B cell (primary cell): ENCODE measurements around the gene MAP4K2. TPM values are rescaled to one million over a fixed set of nuclear protein-coding genes. Genes with fewer than 3 reads are reported as not detected.

Source experiments
- ATAC-seq: fragments of 200-7000 bp; cut with Tn5 transposase; one replicate; pipeline ENCODE4 v1.10.0; 2021; ENCODE audit warnings: low read depth, mild to moderate bottlenecking, moderate number of reproducible peaks, moderate library complexity
- CTCF ChIA-PET: fragments of 350-600 bp; sonication (Branson Sonifier 250); formaldehyde crosslinking; loops from one replicate; lab custom pipeline; 2021; ENCODE audit warnings: antibody characterized with exemption, inconsistent platforms; lab: Charles Lee
- POLR2A ChIA-PET: fragments of 350-600 bp; sonication (Branson Sonifier 250); formaldehyde crosslinking; loops from one replicate; lab custom pipeline; 2021; ENCODE audit warnings: antibody characterized with exemption; lab: Charles Lee
- DNase-seq: peaks from one replicate; pipeline ENCODE4 v3.0.0; 2013
- H2AFZ ChIP-seq: 2 replicates; pipeline ENCODE4 v1.6.1; 2012; ENCODE audit warnings: mild to moderate bottlenecking, low read depth, low read length; ENCODE audit not compliant: insufficient read depth, poor library complexity, severe bottlenecking
- H3K27ac ChIP-seq, 2 donors: 1 replicate in 1 of 2; 2 replicates in 1 of 2; pipeline ENCODE4 v1.5.1; 2012 to 2013; ENCODE audit warnings: low read length in 2 of 2, mild to moderate bottlenecking in 2 of 2, moderate library complexity in 1 of 2
- H3K27me3 ChIP-seq, 4 experiments: fragments of 200-600 bp in 1 of 4; sonication (generic) in 1 of 4; replicated peaks in 1 of 4; 1 replicate in 2 of 4; 2 replicates in 2 of 4; pipeline versions ENCODE4 v1.6.1 to v1.7.0; 2013 to 2016; ENCODE audit warnings: low read length in 3 of 4, mild to moderate bottlenecking in 2 of 4, mixed read lengths in 1 of 4, moderate library complexity in 1 of 4; ENCODE audit not compliant: insufficient read depth in 4 of 4, control insufficient read depth in 3 of 4; ENCODE audit errors: control extremely low read depth in 1 of 4
- H3K36me3 ChIP-seq, 2 experiments: replicated peaks in 1 of 2; 1 replicate in 1 of 2; 2 replicates in 1 of 2; pipeline versions ENCODE4 v1.6.1 to v1.7.1; 2013; ENCODE audit warnings: low read length in 1 of 2; ENCODE audit not compliant: insufficient read depth in 2 of 2, control insufficient read depth in 1 of 2; ENCODE audit errors: control extremely low read depth in 1 of 2, extremely low read depth in 1 of 2
- H3K4me1 ChIP-seq, 2 donors: fragments of 200-600 bp in 1 of 2; sonication (generic) in 1 of 2; 1 replicate in 1 of 2; 2 replicates in 1 of 2; pipeline versions ENCODE4 v1.5.1 to v1.6.1; 2013 to 2017; ENCODE audit warnings: low read length in 2 of 2; ENCODE audit not compliant: control insufficient read depth in 2 of 2, insufficient read depth in 2 of 2
- H3K4me2 ChIP-seq: replicated peaks from 2 replicates; pipeline ENCODE3; 2012; ENCODE audit warnings: mild to moderate bottlenecking, low read depth, low read length; ENCODE audit not compliant: poor library complexity, severe bottlenecking
- H3K4me3 ChIP-seq, 5 experiments: fragments of 200-600 bp in 1 of 5; sonication (generic) in 1 of 5; 1 replicate in 3 of 5; 2 replicates in 2 of 5; pipeline versions ENCODE4 v1.5.1 to v1.7.0; 2011 to 2016; ENCODE audit warnings: low read length in 4 of 5, mild to moderate bottlenecking in 4 of 5, low read depth in 2 of 5, control low read depth in 1 of 5, moderate library complexity in 1 of 5; ENCODE audit not compliant: insufficient read depth in 1 of 5; ENCODE audit errors: control extremely low read depth in 1 of 5, extremely low read depth in 1 of 5
- H3K79me2 ChIP-seq: fragments of 200-600 bp; sonication (generic); one replicate; pipeline ENCODE4 v1.6.0; 2016; ENCODE audit warnings: low read length; ENCODE audit not compliant: control insufficient read depth, insufficient read depth
- H3K9ac ChIP-seq: fragments of 200-600 bp; sonication (generic); 2 replicates; pipeline ENCODE4 v1.6.1; 2017; ENCODE audit warnings: mild to moderate bottlenecking, low read length, moderate library complexity
- H3K9me3 ChIP-seq, 3 donors: one replicate each; pipeline versions ENCODE4 v1.6.1 to v1.7.1; 2013; ENCODE audit warnings: low read length in 2 of 3; ENCODE audit not compliant: control insufficient read depth in 2 of 3, insufficient read depth in 1 of 3; ENCODE audit errors: control extremely low read depth in 1 of 3
- H4K20me1 ChIP-seq: 2 replicates; pipeline ENCODE4 v1.6.0; 2012; ENCODE audit warnings: mild to moderate bottlenecking, low read length; ENCODE audit not compliant: insufficient read depth, control insufficient read depth, poor library complexity, severe bottlenecking
- H3K27ac Mint-ChIP-seq: one replicate; pipeline ENCODE4 v1.8.0; 2021; ENCODE audit warnings: mixed read lengths
- H3K27me3 Mint-ChIP-seq: one replicate; pipeline ENCODE4 v1.8.0; 2021; ENCODE audit warnings: mixed read lengths
- H3K4me1 Mint-ChIP-seq: one replicate; pipeline ENCODE4 v1.8.0; 2021; ENCODE audit warnings: mixed read lengths
- H3K4me3 Mint-ChIP-seq: one replicate; pipeline ENCODE4 v1.8.0; 2021; ENCODE audit warnings: mixed read lengths
- H3K9me3 Mint-ChIP-seq: one replicate; pipeline ENCODE4 v1.8.0; 2022; ENCODE audit warnings: mixed read lengths; ENCODE audit not compliant: insufficient read depth
- CTCF ChIP-seq: fragments of 200-600 bp; IDR thresholded peaks from one replicate; pipeline ENCODE4 v1.8.0; 2022; ENCODE audit warnings: antibody characterized with exemption, mild to moderate bottlenecking
- EZH2 ChIP-seq: IDR thresholded peaks from 2 replicates; pipeline ENCODE4 v1.6.1; 2012; ENCODE audit warnings: borderline replicate concordance, low read depth, mild to moderate bottlenecking, moderate library complexity, low read length; ENCODE audit not compliant: insufficient read depth, poor library complexity, severe bottlenecking
- WGBS: methylation state at CpG from one replicate; pipeline ENCODE4 v1.1.5; 2013; ENCODE audit warnings: missing lambda C conversion rate; ENCODE audit not compliant: insufficient coverage; 5-methylcytosine and 5-hydroxymethylcytosine counted together
- intact Hi-C: fragments of 100-400 bp; cut with micrococcal nuclease; formaldehyde crosslinking; loops from one replicate; pipeline ENCODE4 v1.10.0; 2022
- polyA plus RNA-seq: library from polyadenylated mRNA; depleted of rRNA; stranded (reverse); fragments of >200 nt; gene quantifications from 2 replicates; pipeline ENCODE4 v1.2.3, GENCODE V29; 2012
- total RNA-seq, 2 donors: library from RNA; stranded (reverse); fragments of 120-200 nt in 1 of 2; gene quantifications; 1 replicate in 1 of 2; 2 replicates in 1 of 2; pipeline versions ENCODE4 v1.2.3 to v1.2.4, GENCODE V29; 2013 to 2022

MAP4K2 gene
- total and polyA plus RNA-seq, 2 donors (not counting 1 experiment from before 2014, with no cell fraction given), result 118 to 163 TPM

GRCh38 chr11:64793271-64794160 lies 9.5 kb downstream of the MAP4K2 start:
- H2AFZ ChIP-seq, result no peak overlapping the region
- H3K9me3 ChIP-seq, result no peaks in the 10 kb centered on the region
- Mint-ChIP-seq H3K27me3 (no peaks in the 10 kb centered on the region), H3K4me3 (no peak overlapping the region), H3K9me3 (no peaks in the 10 kb centered on the region), H3K27ac (peak overlapping the region; percentile 75), H3K4me1 (peaks cover 19% of the 10 kb centered on the region)
- no peak overlapping the region for H3K4me3 ChIP-seq
- ATAC-seq, result no peak
- 40% methylated on average over 10 of the region's 11 CpGs for WGBS
- H3K4me2 ChIP-seq, result peak overlapping the region; percentile 30
- ChIA-PET CTCF (interaction anchor here (0.7 to 1.7 kb wide), 3 partner anchors 8 to 118 kb away, joined by 3 to 5 read pairs (median 3); no protein-coding TSS in a partner anchor), POLR2A (interaction anchor here (0.7 to 1.2 kb wide), 2 partner anchors 12 to 15 kb away, joined by 3 to 4 read pairs; partner anchors contain the start of gene SF1)
- H3K27me3 ChIP-seq, result no peaks in the 10 kb centered on the region
- peaks cover 2 to 58% of the 10 kb centered on the region in 2 experiments for H3K36me3 ChIP-seq
- H3K4me1 ChIP-seq, result peaks cover 8 to 11% of the 10 kb centered on the region in 2 donors
- no peaks in the 10 kb centered on the region for H4K20me1 ChIP-seq
- H3K79me2 ChIP-seq, result peaks cover 4% of the 10 kb centered on the region
- DNase-seq, result no peak
- intact Hi-C loops, result no loop called here
- no peak for TF ChIP-seq CTCF
- TF ChIP-seq EZH2, result no peak
- H3K9ac ChIP-seq, result no peak overlapping the region
- H3K27ac ChIP-seq, result peak overlapping the region in 1 of 2 donors; percentile 48

- Histone ChIP-seq H2AFZ (no peak overlapping the region), H3K9ac (no peak overlapping the region), H3K79me2 (no peaks in the 10 kb centered on the region), H3K27me3 (no peaks in the 10 kb centered on the region), H3K4me2 (no peak overlapping the region), H4K20me1 (no peaks in the 10 kb centered on the region), H3K4me1 (peaks cover 13 to 17% of the 10 kb centered on the region in 2 donors), H3K27ac (no peak overlapping the region), H3K4me3 (no peak overlapping the region), H3K9me3 (no peaks in the 10 kb centered on the region), H3K36me3 (peaks cover 2 to 62% of the 10 kb centered on the region in 2 experiments)
- Mint-ChIP-seq H3K27ac (peak overlapping the region; percentile 41), H3K4me1 (peaks cover 21% of the 10 kb centered on the region), H3K27me3 (no peaks in the 10 kb centered on the region), H3K4me3 (no peak overlapping the region), H3K9me3 (no peaks in the 10 kb centered on the region)
- POLR2A ChIA-PET, result no interaction called here
- intact Hi-C loops, result no loop called here
- WGBS, result 80% methylated on average over 1 of the region's 4 CpGs
- no peak for TF ChIP-seq CTCF
- TF ChIP-seq EZH2, result no peak
- DNase-seq, result no peak
- ATAC-seq, result no peak
- CTCF ChIA-PET, result interaction anchor here (1.2 to 1.7 kb wide), 3 partner anchors 8 to 56 kb away, joined by 3 to 10 read pairs (median 3); no protein-coding TSS in a partner anchor
Observed at GRCh38 chr11:64792482-64792881, 10.5 kb downstream of the MAP4K2 start.
